K562 (cell line): ENCODE data around the gene ACADL. TPM values are rescaled to one million over a fixed set of nuclear protein-coding genes. Genes with fewer than 3 reads are reported as not detected.

Experiments used
- ATAC-seq: fragments of 200-7000 bp; cut with Tn5 transposase; 3 replicates; pipeline ENCODE4 v1.9.1; 2020; ENCODE audit warnings: moderate library complexity
- BruUV-seq: library from RNA; stranded (reverse); fragments of 400-500 nt; replicated peaks from 2 replicates; lab custom pipeline; 2021; lab: Mats Ljungman, UMichigan
- CTCF ChIA-PET: fragments of 300-600 bp; formaldehyde crosslinking; extraction: SDS; loops from one replicate; lab custom pipeline; 2021; ENCODE audit warnings: low intra/inter-chr PET ratio; lab: Yijun Ruan, JAX
- POLR2A ChIA-PET: fragments of 300-600, 350-650 bp; sonication (Branson Sonifier 250); formaldehyde crosslinking; extraction: SDS; loops from one replicate; lab custom pipeline; 2021; ENCODE audit warnings: antibody characterized with exemption, inconsistent platforms; lab: Yijun Ruan, JAX
- DNase-seq, 4 experiments: peaks; one replicate each; pipeline versions ENCODE4 v3.0.0 to v3.0.0-alpha.2; 2011 to 2018; ENCODE audit warnings: low spot score in 3 of 4, mixed read lengths in 3 of 4; ENCODE audit errors: extremely low read depth in 1 of 4
- FAIRE-seq: peaks from 2 replicates; lab custom pipeline; 2011; peaks lifted over from hg19 to GRCh38; lab: Jason Lieb, UNC
- H2AFZ ChIP-seq: 2 replicates; pipeline ENCODE4 v1.6.0; 2011; ENCODE audit warnings: low read depth, low read length, control low read depth, inconsistent platforms
- H3K27ac ChIP-seq: fragments of 200-600 bp; 3 replicates; pipeline ENCODE4 v1.8.0; 2011; ENCODE audit warnings: low read depth, mild to moderate bottlenecking, control low read depth, inconsistent platforms, low read length, moderate library complexity, mixed read lengths; ENCODE audit errors: extremely low read depth
- H3K27me3 ChIP-seq, 2 experiments: fragments of 300-600 bp in 1 of 2; 2 replicates in 1 of 2; 3 replicates in 1 of 2; pipeline versions ENCODE4 v1.6.0 to v1.8.0; 2011; ENCODE audit warnings: inconsistent platforms in 2 of 2, low read length in 2 of 2, mild to moderate bottlenecking in 1 of 2, mixed read lengths in 1 of 2, moderate library complexity in 1 of 2; ENCODE audit not compliant: control insufficient read depth in 2 of 2, insufficient read depth in 2 of 2
- H3K36me3 ChIP-seq: fragments of 300-600 bp; 3 replicates; pipeline ENCODE4 v1.8.0; 2011; ENCODE audit warnings: mild to moderate bottlenecking, low read length, inconsistent platforms; ENCODE audit not compliant: control insufficient read depth, insufficient read depth
- H3K4me1 ChIP-seq, 2 experiments: fragments of 200-600 bp in 1 of 2; replicated peaks in 1 of 2; 2 replicates in 1 of 2; 3 replicates in 1 of 2; pipeline versions ENCODE4 v1.5.1 to v1.8.0; 2011; ENCODE audit warnings: inconsistent platforms in 2 of 2, low read length in 2 of 2, mild to moderate bottlenecking in 1 of 2, mixed read lengths in 1 of 2, moderate library complexity in 1 of 2; ENCODE audit not compliant: control insufficient read depth in 2 of 2, insufficient read depth in 2 of 2
- H3K4me2 ChIP-seq: 2 replicates; pipeline ENCODE4 v1.6.1; 2011; ENCODE audit warnings: low read length, control low read depth, inconsistent platforms, mixed read lengths; ENCODE audit not compliant: insufficient read depth
- H3K4me3 ChIP-seq: fragments of 200-600 bp; sonication (generic), shearing (Covaris generic); 2 replicates; pipeline ENCODE4 v1.5.1; 2016; ENCODE audit warnings: control low read depth, inconsistent platforms
- H3K79me2 ChIP-seq: fragments of 200-600 bp; 3 replicates; pipeline ENCODE4 v1.8.0; 2011; ENCODE audit warnings: low read length, inconsistent platforms; ENCODE audit not compliant: control insufficient read depth, insufficient read depth
- H3K9ac ChIP-seq, 2 experiments: 2 replicates each; pipeline versions ENCODE4 v1.6.0 to v1.6.1; 2011; ENCODE audit warnings: low read depth in 2 of 2, low read length in 2 of 2, control low read depth in 1 of 2, inconsistent platforms in 1 of 2, mild to moderate bottlenecking in 1 of 2, mixed read lengths in 1 of 2; ENCODE audit not compliant: insufficient read depth in 1 of 2
- H3K9me1 ChIP-seq: one replicate; pipeline ENCODE4 v1.6.0; 2011; ENCODE audit warnings: inconsistent platforms, mild to moderate bottlenecking, low read length, moderate library complexity; ENCODE audit not compliant: control insufficient read depth, insufficient read depth
- H3K9me3 ChIP-seq: replicated peaks from 2 replicates; pipeline ENCODE4 v1.5.1; 2011; ENCODE audit warnings: low read depth, low read length, inconsistent platforms; ENCODE audit not compliant: control insufficient read depth, insufficient read depth
- H4K20me1 ChIP-seq: replicated peaks from 2 replicates; pipeline ENCODE4 v1.6.1; 2011; ENCODE audit warnings: low read length, inconsistent platforms, mixed read lengths; ENCODE audit not compliant: control insufficient read depth, insufficient read depth
- C11orf30 ChIP-seq: fragments of 450-650 bp; IDR thresholded peaks from 2 replicates; pipeline ENCODE4 v1.6.1; 2016; ENCODE audit warnings: low read depth, mild to moderate bottlenecking
- MAFF ChIP-seq: IDR thresholded peaks from 2 replicates; pipeline ENCODE4 v1.6.1; 2012; ENCODE audit warnings: low read length, improper control_type of control experiment
- MAFK ChIP-seq: IDR thresholded peaks from 2 replicates; pipeline ENCODE4 v1.6.1; 2011; ENCODE audit warnings: low read length, improper control_type of control experiment
- ZHX1 ChIP-seq: fragments of 150-350 bp; conservative IDR thresholded peaks from 2 replicates; pipeline ENCODE4 v1.6.1; 2014; ENCODE audit warnings: low read length
- ZNF316 ChIP-seq: fragments of 450-650 bp; IDR thresholded peaks from 2 replicates; pipeline ENCODE4 v1.6.1; 2016
- in situ Hi-C: fragments of 300-500 bp; cut with MboI; formaldehyde crosslinking; loops from 4 replicates; pipeline ENCODE4 v1.15.0; 2018; ENCODE audit warnings: inconsistent platforms, mixed read lengths
- intact Hi-C: fragments of 100-400 bp; cut with micrococcal nuclease; formaldehyde crosslinking; loops from 2 replicates; pipeline ENCODE4 v1.14.2; 2022
- polyA plus RNA-seq, 8 experiments: library from polyadenylated mRNA; depleted of rRNA in 4 of 8; stranded (reverse) in 5 of 8; unstranded in 3 of 8; fragments of >200 nt; fragmentation: Nextera tagmentation in 2 of 8; fragmentation: Illumina TruSeq in 1 of 8; extraction: Ambion mirVana in 2 of 8; extraction: Trizol in 1 of 8; gene quantifications; 2 replicates each; pipeline versions ENCODE4 v1.2.1 to v1.2.3, GENCODE V29; 2011 to 2014; ENCODE audit warnings: inconsistent platforms in 1 of 8, missing spikeins in 1 of 8
- total RNA-seq, 7 experiments: library from RNA; depleted of rRNA in 6 of 7; stranded (reverse); fragments of >200 nt in 6 of 7; fragmentation: Illumina TruSeq in 2 of 7; extraction: Trizol in 2 of 7; gene quantifications; 2 replicates each; pipeline versions ENCODE4 v1.2.1 to v1.2.3, GENCODE V29; 2011 to 2021; ENCODE audit warnings: low replicate concordance in 1 of 7

ACADL gene
- total and polyA plus RNA-seq, 9 of the 15 experiments (the other 6 are each of a cell fraction or from before 2014, with no cell fraction given) = 0.07 TPM; not detected in 8

GRCh38 chr2:210271300-210271699 lies 46.1 kb upstream of the ACADL start:
- in situ Hi-C loops = no loop called here
- H3K36me3 ChIP-seq = no peaks in the 10 kb centered on the region
- TF ChIP-seq MAFF = peak; percentile 68
- TF ChIP-seq MAFK = peak; percentile 57
- peak; percentile 63; the same call in 1 of the 2 replicates for TF ChIP-seq ZNF316
- TF ChIP-seq ZHX1 = no peak
- peak; percentile 40; the same call in 1 of the 2 replicates for TF ChIP-seq C11orf30

More at GRCh38 chr2:210271300-210271699, 46.1 kb upstream of the ACADL start:
- POLR2A ChIA-PET = no interaction called here
- Histone ChIP-seq H4K20me1 (no peaks in the 10 kb centered on the region), H2AFZ (no peak overlapping the region), H3K4me2 (no peak overlapping the region), H3K9me1 (no peaks in the 10 kb centered on the region), H3K27ac (no peak overlapping the region), H3K9me3 (no peaks in the 10 kb centered on the region), H3K27me3 (no peaks in the 10 kb centered on the region), H3K4me1 (no peaks in the 10 kb centered on the region), H3K9ac (no peak overlapping the region), H3K4me3 (no peak overlapping the region), H3K79me2 (no peaks in the 10 kb centered on the region)
- CTCF ChIA-PET = no interaction called here
- DNase-seq (no peak), FAIRE-seq (no peak), ATAC-seq (no peak)
- no TSS peak for BruUV-seq
- intact Hi-C loops = no loop called here
